ENCODE results near the gene TFB2M.

DNA sequence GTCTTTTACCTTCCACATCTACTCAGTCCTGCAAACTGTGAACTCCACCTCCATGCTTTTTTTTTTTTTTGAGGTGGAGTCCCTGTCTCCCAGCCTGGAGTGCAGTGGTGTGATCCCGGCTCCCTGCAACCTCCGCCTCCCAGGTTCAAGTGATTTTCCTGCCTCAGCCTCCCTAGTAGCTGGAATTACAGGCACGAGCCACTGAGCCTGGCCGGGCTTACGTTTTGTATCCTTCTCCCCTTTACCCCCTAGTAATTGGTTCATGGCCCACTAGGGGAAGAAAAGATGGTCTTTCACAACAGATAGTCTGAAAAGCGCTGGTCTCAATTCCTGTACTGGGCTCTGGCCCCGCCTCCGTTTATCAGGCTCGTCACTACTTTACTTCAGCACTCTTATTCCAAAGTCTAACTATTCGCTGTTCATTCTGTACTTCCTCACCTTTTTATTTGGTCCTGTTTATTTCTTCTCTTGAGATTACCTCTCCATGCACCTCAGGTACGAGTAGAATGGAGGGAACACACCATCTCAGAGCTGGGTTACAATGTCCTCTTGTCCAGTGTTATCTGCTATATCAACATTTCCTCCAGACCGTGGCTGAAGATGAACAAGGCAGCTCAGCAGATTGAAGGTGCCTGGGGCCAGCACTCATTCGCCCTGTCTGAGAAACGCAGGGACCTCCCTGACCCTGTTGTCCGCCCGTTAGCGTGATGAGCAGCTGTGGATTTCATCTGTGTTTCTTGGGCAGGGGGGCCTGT, 16.4 kb upstream of the TFB2M start:
- TF ChIP-seq, protein P1, sequence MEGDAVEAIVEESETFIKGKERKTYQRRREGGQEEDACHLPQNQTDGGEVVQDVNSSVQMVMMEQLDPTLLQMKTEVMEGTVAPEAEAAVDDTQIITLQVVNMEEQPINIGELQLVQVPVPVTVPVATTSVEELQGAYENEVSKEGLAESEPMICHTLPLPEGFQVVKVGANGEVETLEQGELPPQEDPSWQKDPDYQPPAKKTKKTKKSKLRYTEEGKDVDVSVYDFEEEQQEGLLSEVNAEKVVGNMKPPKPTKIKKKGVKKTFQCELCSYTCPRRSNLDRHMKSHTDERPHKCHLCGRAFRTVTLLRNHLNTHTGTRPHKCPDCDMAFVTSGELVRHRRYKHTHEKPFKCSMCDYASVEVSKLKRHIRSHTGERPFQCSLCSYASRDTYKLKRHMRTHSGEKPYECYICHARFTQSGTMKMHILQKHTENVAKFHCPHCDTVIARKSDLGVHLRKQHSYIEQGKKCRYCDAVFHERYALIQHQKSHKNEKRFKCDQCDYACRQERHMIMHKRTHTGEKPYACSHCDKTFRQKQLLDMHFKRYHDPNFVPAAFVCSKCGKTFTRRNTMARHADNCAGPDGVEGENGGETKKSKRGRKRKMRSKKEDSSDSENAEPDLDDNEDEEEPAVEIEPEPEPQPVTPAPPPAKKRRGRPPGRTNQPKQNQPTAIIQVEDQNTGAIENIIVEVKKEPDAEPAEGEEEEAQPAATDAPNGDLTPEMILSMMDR (IDR thresholded peaks at IDR 0.05): no peak
- peak; percentile 66 to 88 for TF ChIP-seq POLR2A (IDR thresholded peaks at IDR 0.05)

Data from Peyer's patch (tissue), 4 donors.